ENCODE data around the gene MDH1. TPM values are rescaled to one million over a fixed set of nuclear protein-coding genes. Genes with fewer than 3 reads are reported as not detected.

MDH1 gene
- total and polyA plus RNA-seq, 2 donors (not counting 1 experiment from before 2014, with no cell fraction given): 65.7 to 87.8 TPM

- ChIA-PET POLR2A (no interaction called here), CTCF (no interaction called here)
- no peaks in the 10 kb centered on the region for H3K36me3 ChIP-seq (replicated peaks in 1 of 2; ENCODE audit: control extremely low read depth in 1 of 2, control insufficient read depth in 1 of 2, extremely low read depth in 1 of 2, insufficient read depth in 2 of 2, low read length in 1 of 2)
- ATAC-seq (ENCODE audit: low read depth) (no peak), DNase-seq (no peak)
- no peak for TF ChIP-seq EZH2 (IDR thresholded peaks at IDR 0.05; ENCODE audit: borderline replicate concordance, insufficient read depth, low read depth, low read length, poor library complexity, severe bottlenecking)
- TF ChIP-seq, protein P1, sequence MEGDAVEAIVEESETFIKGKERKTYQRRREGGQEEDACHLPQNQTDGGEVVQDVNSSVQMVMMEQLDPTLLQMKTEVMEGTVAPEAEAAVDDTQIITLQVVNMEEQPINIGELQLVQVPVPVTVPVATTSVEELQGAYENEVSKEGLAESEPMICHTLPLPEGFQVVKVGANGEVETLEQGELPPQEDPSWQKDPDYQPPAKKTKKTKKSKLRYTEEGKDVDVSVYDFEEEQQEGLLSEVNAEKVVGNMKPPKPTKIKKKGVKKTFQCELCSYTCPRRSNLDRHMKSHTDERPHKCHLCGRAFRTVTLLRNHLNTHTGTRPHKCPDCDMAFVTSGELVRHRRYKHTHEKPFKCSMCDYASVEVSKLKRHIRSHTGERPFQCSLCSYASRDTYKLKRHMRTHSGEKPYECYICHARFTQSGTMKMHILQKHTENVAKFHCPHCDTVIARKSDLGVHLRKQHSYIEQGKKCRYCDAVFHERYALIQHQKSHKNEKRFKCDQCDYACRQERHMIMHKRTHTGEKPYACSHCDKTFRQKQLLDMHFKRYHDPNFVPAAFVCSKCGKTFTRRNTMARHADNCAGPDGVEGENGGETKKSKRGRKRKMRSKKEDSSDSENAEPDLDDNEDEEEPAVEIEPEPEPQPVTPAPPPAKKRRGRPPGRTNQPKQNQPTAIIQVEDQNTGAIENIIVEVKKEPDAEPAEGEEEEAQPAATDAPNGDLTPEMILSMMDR (IDR thresholded peaks at IDR 0.05): no peak
- no peaks in the 10 kb centered on the region for H3K79me2 ChIP-seq (ENCODE audit: control insufficient read depth, insufficient read depth, low read length)
- no peaks in the 10 kb centered on the region for H3K27me3 ChIP-seq (replicated peaks in 1 of 4; ENCODE audit: control extremely low read depth in 1 of 4, control insufficient read depth in 3 of 4, insufficient read depth in 4 of 4, low read length in 3 of 4)
- Mint-ChIP-seq H3K9me3 (ENCODE audit: insufficient read depth) (no peaks in the 10 kb centered on the region), H3K27ac (no peak overlapping the region), H3K4me3 (no peak overlapping the region), H3K4me1 (no peaks in the 10 kb centered on the region), H3K27me3 (peaks cover 3% of the 10 kb centered on the region)
- no peak overlapping the region for H3K4me2 ChIP-seq (replicated peaks; ENCODE audit: low read depth, low read length, poor library complexity, severe bottlenecking)
- H3K9me3 ChIP-seq (ENCODE audit: control extremely low read depth in 1 of 3, control insufficient read depth in 2 of 3, insufficient read depth in 1 of 3, low read length in 2 of 3): no peaks in the 10 kb centered on the region
- no peaks in the 10 kb centered on the region for H4K20me1 ChIP-seq (ENCODE audit: control insufficient read depth, insufficient read depth, low read length, poor library complexity, severe bottlenecking)
- H3K9ac ChIP-seq (ENCODE audit: low read length): no peak overlapping the region
- no CpG with 5 or more reads among the region's 2 CpGs for WGBS (ENCODE audit: insufficient coverage)
- H2AFZ ChIP-seq (ENCODE audit: insufficient read depth, low read depth, low read length, poor library complexity, severe bottlenecking): no peak overlapping the region
- H3K27ac ChIP-seq (ENCODE audit: low read length in 2 of 2): no peak overlapping the region
- no peaks in the 10 kb centered on the region for H3K4me1 ChIP-seq (ENCODE audit: control insufficient read depth in 2 of 2, insufficient read depth in 2 of 2, low read length in 2 of 2)
- H3K4me3 ChIP-seq (ENCODE audit: control extremely low read depth in 1 of 5, extremely low read depth in 1 of 5, insufficient read depth in 1 of 5, low read depth in 2 of 5, low read length in 4 of 5): no peak overlapping the region
- intact Hi-C loops (cut with micrococcal nuclease): no loop called here
Measured at GRCh38 chr2:63614448-63614968, 25.7 kb downstream of the MDH1 start.

DNA sequence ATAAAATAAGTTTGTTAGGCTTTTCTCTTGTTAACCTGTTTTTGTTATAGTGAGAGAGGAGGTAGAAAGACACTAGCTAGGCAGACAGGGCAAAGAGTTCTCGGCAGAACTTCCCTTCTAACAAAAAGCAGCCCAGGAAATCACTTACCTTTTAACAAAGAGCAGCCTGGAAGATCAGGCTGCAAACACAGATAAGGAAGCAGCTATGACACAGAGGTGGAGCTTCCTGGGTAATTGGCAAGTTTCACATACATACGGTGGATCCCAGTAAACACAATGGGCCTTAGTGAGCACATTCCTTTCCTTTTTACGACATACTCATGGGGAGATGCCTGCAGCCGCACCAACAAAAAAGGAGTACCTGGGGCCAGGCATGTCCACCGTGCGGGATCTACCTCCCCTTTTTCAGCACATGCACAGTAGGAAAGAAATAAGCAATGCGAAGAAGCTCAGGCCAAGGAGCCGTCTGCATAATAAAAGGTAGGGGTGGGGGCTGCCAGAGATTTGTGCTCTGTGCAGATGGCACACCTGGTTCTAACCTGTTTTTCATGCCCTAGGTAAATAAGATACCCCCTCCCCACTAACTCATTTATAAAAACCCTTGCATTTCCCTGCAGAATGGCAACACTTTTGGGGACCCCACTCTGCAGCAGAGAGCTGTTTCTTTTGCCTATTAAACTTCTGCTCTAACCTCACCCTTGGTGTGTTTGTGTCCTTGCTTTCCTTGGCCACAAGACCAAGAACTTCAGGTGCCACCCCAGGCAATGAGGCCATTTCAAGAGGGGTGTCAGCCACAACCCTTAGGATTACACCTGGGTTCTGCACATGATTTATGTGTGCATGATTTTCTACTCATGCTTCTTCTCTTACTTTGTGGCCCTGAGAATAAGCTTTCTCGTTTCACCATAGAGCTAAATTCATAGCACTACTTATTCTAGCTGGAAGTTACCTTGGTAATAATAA is 26.5 kb downstream of the MDH1 start:
- no peak overlapping the region for H3K27ac ChIP-seq (ENCODE audit: low read length in 2 of 2)
- Mint-ChIP-seq H3K4me1 (no peaks in the 10 kb centered on the region), H3K4me3 (no peak overlapping the region), H3K9me3 (ENCODE audit: insufficient read depth) (no peaks in the 10 kb centered on the region), H3K27ac (no peak overlapping the region), H3K27me3 (peaks cover 4% of the 10 kb centered on the region)
- no peaks in the 10 kb centered on the region for H3K36me3 ChIP-seq (replicated peaks in 1 of 2; ENCODE audit: control extremely low read depth in 1 of 2, control insufficient read depth in 1 of 2, extremely low read depth in 1 of 2, insufficient read depth in 2 of 2, low read length in 1 of 2)
- no peak overlapping the region for H3K9ac ChIP-seq (ENCODE audit: low read length)
- POLR2A ChIA-PET: no interaction called here
- CTCF ChIA-PET: no interaction called here
- TF ChIP-seq, protein P1 (IDR thresholded peaks at IDR 0.05): no peak
- no peak for TF ChIP-seq EZH2 (IDR thresholded peaks at IDR 0.05; ENCODE audit: borderline replicate concordance, insufficient read depth, low read depth, low read length, poor library complexity, severe bottlenecking)
- H3K27me3 ChIP-seq (replicated peaks in 1 of 4; ENCODE audit: control extremely low read depth in 1 of 4, control insufficient read depth in 3 of 4, insufficient read depth in 4 of 4, low read length in 3 of 4): no peaks in the 10 kb centered on the region
- no peak for DNase-seq
- WGBS (ENCODE audit: insufficient coverage): 92% methylated on average over 2 of the region's 9 CpGs
- no peak overlapping the region for H2AFZ ChIP-seq (ENCODE audit: insufficient read depth, low read depth, low read length, poor library complexity, severe bottlenecking)
- H3K4me3 ChIP-seq (ENCODE audit: control extremely low read depth in 1 of 5, extremely low read depth in 1 of 5, insufficient read depth in 1 of 5, low read depth in 2 of 5, low read length in 4 of 5): no peak overlapping the region
- no peak for ATAC-seq (ENCODE audit: low read depth)
- H3K4me2 ChIP-seq (replicated peaks; ENCODE audit: low read depth, low read length, poor library complexity, severe bottlenecking): no peak overlapping the region
- H4K20me1 ChIP-seq (ENCODE audit: control insufficient read depth, insufficient read depth, low read length, poor library complexity, severe bottlenecking): no peaks in the 10 kb centered on the region
- intact Hi-C loops (cut with micrococcal nuclease): no loop called here
- no peaks in the 10 kb centered on the region for H3K79me2 ChIP-seq (ENCODE audit: control insufficient read depth, insufficient read depth, low read length)
- H3K9me3 ChIP-seq (ENCODE audit: control extremely low read depth in 1 of 3, control insufficient read depth in 2 of 3, insufficient read depth in 1 of 3, low read length in 2 of 3): peaks cover 0 to 7% (median 0%) of the 10 kb centered on the region in 3 donors
- H3K4me1 ChIP-seq (ENCODE audit: control insufficient read depth in 2 of 2, insufficient read depth in 2 of 2, low read length in 2 of 2): no peaks in the 10 kb centered on the region

Measured in B cell (primary cell).